GM12875 (cell line): ENCODE results near the gene KRTAP13-3.

ENCODE experiments used
- H3K4me3 ChIP-seq: one replicate; pipeline ENCODE4 v1.5.1; 2011; ENCODE audit warnings: low read depth, low read length, control low read depth
- TF ChIP-seq, protein P1 (sequence below): IDR thresholded peaks from 2 replicates; pipeline ENCODE4 v1.5.1; 2011; ENCODE audit warnings: low read depth, mild to moderate bottlenecking, control low read depth, inconsistent platforms, low read length, moderate library complexity, borderline replicate concordance; ENCODE audit not compliant: insufficient read depth

Gene KRTAP13-3

DNA sequence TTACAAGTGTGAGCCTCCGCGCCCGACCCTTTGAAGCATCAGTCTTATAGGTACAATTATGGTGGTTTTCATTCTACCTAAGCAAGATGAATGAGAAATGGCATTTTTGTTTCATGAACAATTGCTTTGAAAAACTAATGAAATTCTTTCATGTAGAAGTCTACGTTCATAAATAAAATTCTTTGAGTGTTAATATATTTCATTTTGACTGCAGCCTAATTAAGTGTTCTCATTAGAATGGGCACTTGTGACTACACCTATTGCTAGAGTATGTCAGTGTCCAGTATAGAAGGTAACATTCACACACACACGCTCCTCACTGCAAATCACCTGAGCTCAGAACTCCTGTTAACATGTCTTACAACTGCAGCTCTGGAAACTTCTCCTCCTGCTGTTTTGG, 14.2 kb upstream of the KRTAP13-3 start, which contains the start of gene KRTAP15-1:
Gene KRTAP15-1 (plus strand): TSS at position 301 of the 400 bp plus-strand sequence. CDS start 53 bp downstream, at position 354.
- no peak within 1 kb of the TSS for H3K4me3 ChIP-seq
- TF ChIP-seq, protein P1, sequence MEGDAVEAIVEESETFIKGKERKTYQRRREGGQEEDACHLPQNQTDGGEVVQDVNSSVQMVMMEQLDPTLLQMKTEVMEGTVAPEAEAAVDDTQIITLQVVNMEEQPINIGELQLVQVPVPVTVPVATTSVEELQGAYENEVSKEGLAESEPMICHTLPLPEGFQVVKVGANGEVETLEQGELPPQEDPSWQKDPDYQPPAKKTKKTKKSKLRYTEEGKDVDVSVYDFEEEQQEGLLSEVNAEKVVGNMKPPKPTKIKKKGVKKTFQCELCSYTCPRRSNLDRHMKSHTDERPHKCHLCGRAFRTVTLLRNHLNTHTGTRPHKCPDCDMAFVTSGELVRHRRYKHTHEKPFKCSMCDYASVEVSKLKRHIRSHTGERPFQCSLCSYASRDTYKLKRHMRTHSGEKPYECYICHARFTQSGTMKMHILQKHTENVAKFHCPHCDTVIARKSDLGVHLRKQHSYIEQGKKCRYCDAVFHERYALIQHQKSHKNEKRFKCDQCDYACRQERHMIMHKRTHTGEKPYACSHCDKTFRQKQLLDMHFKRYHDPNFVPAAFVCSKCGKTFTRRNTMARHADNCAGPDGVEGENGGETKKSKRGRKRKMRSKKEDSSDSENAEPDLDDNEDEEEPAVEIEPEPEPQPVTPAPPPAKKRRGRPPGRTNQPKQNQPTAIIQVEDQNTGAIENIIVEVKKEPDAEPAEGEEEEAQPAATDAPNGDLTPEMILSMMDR: no peak

DNA sequence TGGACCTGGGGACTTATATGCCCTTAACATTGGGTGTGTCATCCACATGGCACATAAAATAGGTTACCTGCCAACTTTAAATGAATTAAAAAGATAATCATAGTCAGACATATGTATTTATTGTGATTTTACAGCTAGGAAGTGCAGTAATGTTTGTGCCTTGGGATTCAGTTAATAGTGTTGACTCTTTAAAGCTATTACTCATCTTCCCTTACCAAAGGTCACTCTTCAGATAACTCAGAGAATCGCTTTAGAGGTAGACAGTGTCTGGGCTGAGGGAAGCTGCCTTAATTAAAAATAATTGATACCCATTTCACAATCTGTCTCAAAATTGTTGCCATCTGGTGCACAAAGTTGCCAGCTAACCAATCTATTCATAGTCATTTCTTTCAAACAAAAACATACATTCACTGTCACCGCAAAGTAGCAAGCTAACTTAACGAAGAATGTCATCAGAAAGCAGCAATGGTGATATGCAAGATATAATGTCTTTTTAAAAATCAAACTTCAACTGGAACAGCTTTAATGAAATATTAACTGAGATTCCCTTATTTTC, 11.4 kb upstream of the KRTAP13-3 start:
- H3K4me3 ChIP-seq: no peak overlapping the region
- TF ChIP-seq, protein P1: no peak

DNA sequence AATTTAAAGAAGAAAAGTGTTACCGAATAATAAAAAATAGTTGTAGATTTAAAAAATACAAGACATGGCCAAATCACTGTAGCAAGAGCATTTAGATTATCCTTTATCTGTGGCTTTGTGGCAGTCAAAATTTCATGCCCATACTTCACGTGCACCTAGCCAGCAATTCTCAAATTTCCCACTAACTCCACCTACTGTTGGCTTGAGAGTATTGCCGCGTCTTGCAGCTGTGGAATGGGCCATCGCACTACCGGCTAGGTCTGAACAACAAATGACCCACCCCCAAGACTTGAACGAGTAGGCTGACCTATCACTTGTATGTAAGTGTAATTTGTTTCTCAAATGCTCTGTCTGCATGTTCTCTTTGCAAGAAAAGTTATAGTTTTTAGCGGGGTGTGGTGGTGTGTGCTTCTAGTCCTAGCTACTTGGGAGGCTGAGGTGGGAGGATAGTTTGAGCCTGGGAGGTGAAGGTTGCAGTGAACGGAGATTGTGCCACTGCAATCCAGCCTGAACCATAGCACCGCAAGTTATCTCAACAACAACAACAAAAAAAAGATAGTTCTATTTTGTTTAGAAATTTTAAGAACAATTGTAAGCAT, 8.4 kb upstream of the KRTAP13-3 start:
- TF ChIP-seq, protein P1: peak; percentile 34; the same call in 1 of the 2 replicates
- H3K4me3 ChIP-seq: no peak overlapping the region

DNA sequence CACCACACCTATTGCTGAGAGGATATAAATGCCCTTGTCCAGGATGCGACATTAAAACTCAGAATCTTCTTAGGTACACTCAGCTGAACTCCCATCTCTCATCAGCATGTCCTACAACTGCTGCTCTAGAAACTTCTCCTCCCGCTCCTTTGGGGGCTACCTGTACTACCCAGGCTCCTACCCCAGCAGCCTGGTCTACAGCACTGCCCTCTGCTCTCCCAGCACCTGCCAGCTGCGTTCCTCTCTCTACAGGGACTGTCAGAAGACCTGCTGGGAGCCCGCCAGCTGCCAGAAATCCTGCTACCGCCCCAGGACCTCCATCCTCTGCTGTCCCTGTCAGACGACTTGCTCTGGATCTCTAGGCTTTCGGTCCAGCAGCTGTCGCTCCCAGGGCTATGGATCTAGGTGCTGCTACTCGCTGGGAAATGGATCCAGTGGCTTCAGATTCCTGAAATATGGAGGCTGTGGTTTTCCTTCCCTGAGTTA, 4.5 kb upstream of the KRTAP13-3 start, which contains the start of gene KRTAP13-4:
Gene KRTAP13-4 (plus strand): TSS at position 51 of the 486 bp plus-strand sequence. CDS start 56 bp downstream, at position 107.
- TF ChIP-seq, protein P1: no peak
- no peak within 1 kb of the TSS for H3K4me3 ChIP-seq

DNA sequence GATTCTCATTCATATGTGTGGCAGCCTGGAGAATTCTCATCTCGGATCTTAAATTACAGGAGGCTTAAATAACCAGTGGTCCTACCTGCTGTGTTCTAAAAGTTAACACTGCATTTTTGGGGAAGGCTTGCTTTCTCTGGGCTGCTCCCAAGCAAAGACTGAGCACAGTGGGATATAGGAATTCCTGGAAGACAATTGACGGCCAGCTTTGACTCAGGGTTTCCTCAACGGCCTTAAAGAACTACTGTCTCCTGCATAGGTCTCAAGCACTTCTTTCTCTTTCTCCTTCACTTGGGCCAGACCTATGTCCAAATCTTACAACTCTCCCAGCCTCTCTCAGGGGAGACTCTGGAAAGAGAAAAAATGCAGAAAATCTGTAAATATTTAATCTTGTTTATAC, 1.0 kb upstream of the KRTAP13-3 start:
- H3K4me3 ChIP-seq: no peak overlapping the region
- TF ChIP-seq, protein P1: no peak

DNA sequence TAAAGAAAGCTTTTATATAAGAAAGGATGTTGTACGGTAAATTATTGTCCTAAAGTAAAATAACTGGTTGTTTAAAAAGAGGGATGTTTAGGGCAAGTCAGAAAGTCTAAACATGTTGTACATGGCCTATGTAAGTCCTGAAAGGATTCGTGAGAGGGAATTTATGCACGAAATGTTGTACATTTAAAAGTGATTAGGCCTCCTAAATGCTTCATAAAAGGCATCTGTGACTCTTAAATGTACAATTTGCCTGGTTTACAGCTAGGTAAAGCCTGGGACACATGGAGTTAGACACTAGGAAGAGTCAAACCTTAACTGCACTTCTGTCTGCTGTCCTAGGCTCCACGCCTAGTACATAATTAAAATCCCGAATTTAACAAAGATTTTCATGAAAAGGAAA, 9.7 kb downstream of the KRTAP13-3 start:
- TF ChIP-seq, protein P1: no peak
- no peak overlapping the region for H3K4me3 ChIP-seq

DNA sequence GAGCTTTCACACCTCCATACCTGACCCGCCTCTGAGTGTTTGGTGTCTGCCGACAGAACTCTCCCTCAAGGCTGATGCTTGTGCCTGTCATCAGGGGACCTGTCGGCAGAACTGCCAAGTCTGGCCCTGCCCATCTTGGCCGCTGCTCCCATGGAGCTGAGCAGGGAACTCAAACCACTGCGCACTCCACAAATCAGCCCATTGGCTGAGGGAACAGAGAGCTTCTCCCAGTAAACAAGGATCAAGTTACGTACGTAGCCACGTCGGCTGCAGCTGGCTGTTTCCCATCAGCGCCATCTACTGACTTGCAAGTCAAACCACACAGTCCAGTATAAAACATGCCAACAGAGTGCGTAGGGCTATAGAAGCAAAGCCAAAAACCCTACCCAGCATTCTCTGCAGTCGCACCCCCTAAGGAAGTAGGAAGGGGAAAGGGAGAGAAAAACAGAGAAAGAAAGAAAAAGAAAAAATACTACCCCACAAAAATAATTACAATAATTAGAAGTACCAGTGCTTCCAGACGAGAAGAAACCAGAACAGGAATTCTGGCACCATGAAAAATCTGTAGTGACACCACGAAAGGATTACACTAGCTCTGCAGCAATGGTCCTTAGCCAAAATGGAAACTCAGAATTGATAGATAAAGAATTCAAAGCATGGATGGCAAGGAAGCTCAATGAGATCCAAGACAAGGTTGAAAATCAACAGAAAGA, 16.8 kb downstream of the KRTAP13-3 start:
- no peak overlapping the region for H3K4me3 ChIP-seq
- TF ChIP-seq, protein P1: 0 out of 2 replicates have a peak, but pooled peaks have one; percentile 6
